ENCODE results near the gene SLC1A2.

SLC1A2 gene

GRCh38 chr11:35334385-35335090, 84.8 kb downstream of the SLC1A2 start:
- no peak for DNase-seq (ENCODE audit: extremely low read depth, low read depth)
- no peak for TF ChIP-seq CTCF (IDR thresholded peaks at IDR 0.05; ENCODE audit: low read depth, low read length)

- no peak for DNase-seq (ENCODE audit: extremely low read depth, low read depth)
- TF ChIP-seq CTCF (IDR thresholded peaks at IDR 0.05; ENCODE audit: low read depth, low read length): no peak
Observed at GRCh38 chr11:35332524-35332923, 86.8 kb downstream of the SLC1A2 start.

- no peak for DNase-seq (ENCODE audit: extremely low read depth, low read depth)
- no peak for TF ChIP-seq CTCF (IDR thresholded peaks at IDR 0.05; ENCODE audit: low read depth, low read length)
Observed at GRCh38 chr11:35330931-35331330, 88.4 kb downstream of the SLC1A2 start.

- no peak for TF ChIP-seq CTCF (IDR thresholded peaks at IDR 0.05; ENCODE audit: low read depth, low read length)
- no peak for DNase-seq (ENCODE audit: extremely low read depth, low read depth)
Observed at GRCh38 chr11:35330156-35330889, 89.0 kb downstream of the SLC1A2 start.

- DNase-seq (ENCODE audit: extremely low read depth, low read depth): no peak
- no peak for TF ChIP-seq CTCF (IDR thresholded peaks at IDR 0.05; ENCODE audit: low read depth, low read length)
Observed at GRCh38 chr11:35327829-35328228, 91.5 kb downstream of the SLC1A2 start.

- DNase-seq (ENCODE audit: extremely low read depth, low read depth): no peak
- no peak for TF ChIP-seq CTCF (IDR thresholded peaks at IDR 0.05; ENCODE audit: low read depth, low read length)
Observed at GRCh38 chr11:35326266-35326879, 93.0 kb downstream of the SLC1A2 start.

GRCh38 chr11:35324981-35325380, 94.4 kb downstream of the SLC1A2 start:
- no peak for DNase-seq (ENCODE audit: extremely low read depth, low read depth)
- TF ChIP-seq CTCF (IDR thresholded peaks at IDR 0.05; ENCODE audit: low read depth, low read length): no peak

Measured in AG09319 (cell line).